Hepatocyte (in vitro differentiated cells): Measurements from ENCODE around the gene CSMD2. TPM values are rescaled to one million over a fixed set of nuclear protein-coding genes. Genes with fewer than 3 reads are reported as not detected.

Source experiments
- DNase-seq: peaks from one replicate; pipeline ENCODE4 v3.0.0-alpha.2; 2016; ENCODE audit warnings: low spot score
- H2AFZ ChIP-seq: fragments of 200-600 bp; sonication (generic); 2 replicates; pipeline ENCODE4 v1.6.0; 2016; ENCODE audit warnings: antibody characterized with exemption, mild to moderate bottlenecking
- H3K27ac ChIP-seq: fragments of 200-600 bp; sonication (generic); 2 replicates; pipeline ENCODE4 v1.5.1; 2016; ENCODE audit warnings: mild to moderate bottlenecking
- H3K27me3 ChIP-seq: fragments of 200-600 bp; sonication (generic); 2 replicates; pipeline ENCODE4 v1.6.1; 2016
- H3K36me3 ChIP-seq: fragments of 200-600 bp; sonication (generic); replicated peaks from 2 replicates; pipeline ENCODE4 v1.5.1; 2016; ENCODE audit warnings: low read depth; ENCODE audit not compliant: insufficient read depth
- H3K4me1 ChIP-seq: fragments of 200-600 bp; sonication (generic); 2 replicates; pipeline ENCODE4 v1.5.1; 2016; ENCODE audit warnings: mild to moderate bottlenecking, moderate library complexity; ENCODE audit not compliant: insufficient read depth
- H3K4me2 ChIP-seq: fragments of 200-600 bp; sonication (generic); 2 replicates; pipeline ENCODE4 v1.6.0; 2016
- H3K4me3 ChIP-seq: fragments of 200-600 bp; sonication (generic); 2 replicates; pipeline ENCODE4 v1.5.1; 2016; ENCODE audit warnings: mild to moderate bottlenecking
- H3K79me2 ChIP-seq: fragments of 200-600 bp; sonication (generic); 2 replicates; pipeline ENCODE4 v1.6.0; 2017; ENCODE audit warnings: mild to moderate bottlenecking
- H3K9me2 ChIP-seq: fragments of 200-600 bp; sonication (generic); replicated peaks from 2 replicates; pipeline ENCODE4 v1.6.0; 2017; ENCODE audit warnings: mild to moderate bottlenecking; ENCODE audit not compliant: insufficient read depth
- H3K9me3 ChIP-seq: fragments of 200-600 bp; sonication (generic); 2 replicates; pipeline ENCODE4 v1.5.1; 2016; ENCODE audit warnings: low read depth, mild to moderate bottlenecking
- H4K20me1 ChIP-seq: fragments of 200-600 bp; sonication (generic); 2 replicates; pipeline ENCODE4 v1.6.0; 2016; ENCODE audit warnings: mild to moderate bottlenecking; ENCODE audit not compliant: insufficient read depth, poor library complexity, severe bottlenecking
- EZH2 ChIP-seq: fragments of 200-600 bp; sonication (generic); IDR thresholded peaks from 2 replicates; pipeline ENCODE4 v1.6.1; 2016; ENCODE audit warnings: antibody characterized with exemption, mild to moderate bottlenecking, borderline replicate concordance
- EZH2phosphoT487 ChIP-seq: fragments of 200-600 bp; sonication (generic); IDR thresholded peaks from one replicate; pipeline ENCODE4 v1.6.1; 2018; ENCODE audit warnings: antibody characterized with exemption, mild to moderate bottlenecking, low read depth, moderate library complexity; ENCODE audit not compliant: unreplicated experiment, severe bottlenecking
- WGBS: methylation state at CpG from one replicate; pipeline ENCODE4 v1.1.6; 2016; ENCODE audit warnings: low lambda C conversion rate; ENCODE audit errors: missing lambda C conversion rate; 5-methylcytosine and 5-hydroxymethylcytosine counted together
- polyA plus RNA-seq: library from polyadenylated mRNA; unstranded; fragments of >200 nt; fragmentation: Nextera tagmentation; extraction: Ambion mirVana; gene quantifications from 2 replicates; pipeline ENCODE4 v1.2.1, GENCODE V29; 2016
- total RNA-seq: library from RNA; depleted of rRNA; stranded (reverse); fragments of >200 nt; gene quantifications from 2 replicates; pipeline ENCODE4 v1.2.3, GENCODE V29; 2014
- TF ChIP-seq, protein P1 (sequence below): fragments of 200-600 bp; sonication (generic); IDR thresholded peaks from 2 replicates; pipeline ENCODE4 v1.5.1; 2016; ENCODE audit warnings: antibody characterized with exemption, mild to moderate bottlenecking; ENCODE audit not compliant: poor library complexity

Gene CSMD2
- total and polyA plus RNA-seq, 2 experiments from 2014 or later: 0.10 to 0.37 TPM

DNA sequence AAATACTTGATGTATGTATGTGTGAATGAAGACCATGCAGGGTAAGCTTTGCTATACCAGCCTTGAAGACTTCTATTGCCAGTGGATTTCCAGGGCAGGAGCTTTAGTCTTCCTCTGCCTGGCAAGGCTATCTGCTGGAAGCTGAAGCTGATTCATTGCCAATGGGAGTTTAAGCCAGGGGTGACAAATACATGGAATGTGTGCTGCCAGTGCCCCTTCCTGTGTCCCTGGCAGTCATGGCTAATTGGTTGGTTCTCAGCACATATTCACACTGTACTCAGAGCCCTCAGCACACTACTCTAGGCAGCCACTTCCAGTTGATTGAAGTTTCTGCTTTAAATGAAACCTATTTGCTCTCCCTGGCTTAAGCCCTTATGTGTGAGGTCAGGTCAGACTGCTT is 691.1 kb downstream of the CSMD2 start:
- Histone ChIP-seq H3K9me2 (no peaks in the 10 kb centered on the region), H3K27me3 (no peaks in the 10 kb centered on the region), H3K27ac (no peak overlapping the region), H4K20me1 (no peaks in the 10 kb centered on the region), H2AFZ (no peak overlapping the region), H3K4me1 (peaks cover 6% of the 10 kb centered on the region), H3K9me3 (no peaks in the 10 kb centered on the region), H3K4me3 (no peak overlapping the region), H3K36me3 (no peaks in the 10 kb centered on the region), H3K79me2 (peaks cover 15% of the 10 kb centered on the region), H3K4me2 (no peak overlapping the region)
- TF ChIP-seq EZH2phosphoT487 (no peak), EZH2 (no peak)
- TF ChIP-seq, protein P1, sequence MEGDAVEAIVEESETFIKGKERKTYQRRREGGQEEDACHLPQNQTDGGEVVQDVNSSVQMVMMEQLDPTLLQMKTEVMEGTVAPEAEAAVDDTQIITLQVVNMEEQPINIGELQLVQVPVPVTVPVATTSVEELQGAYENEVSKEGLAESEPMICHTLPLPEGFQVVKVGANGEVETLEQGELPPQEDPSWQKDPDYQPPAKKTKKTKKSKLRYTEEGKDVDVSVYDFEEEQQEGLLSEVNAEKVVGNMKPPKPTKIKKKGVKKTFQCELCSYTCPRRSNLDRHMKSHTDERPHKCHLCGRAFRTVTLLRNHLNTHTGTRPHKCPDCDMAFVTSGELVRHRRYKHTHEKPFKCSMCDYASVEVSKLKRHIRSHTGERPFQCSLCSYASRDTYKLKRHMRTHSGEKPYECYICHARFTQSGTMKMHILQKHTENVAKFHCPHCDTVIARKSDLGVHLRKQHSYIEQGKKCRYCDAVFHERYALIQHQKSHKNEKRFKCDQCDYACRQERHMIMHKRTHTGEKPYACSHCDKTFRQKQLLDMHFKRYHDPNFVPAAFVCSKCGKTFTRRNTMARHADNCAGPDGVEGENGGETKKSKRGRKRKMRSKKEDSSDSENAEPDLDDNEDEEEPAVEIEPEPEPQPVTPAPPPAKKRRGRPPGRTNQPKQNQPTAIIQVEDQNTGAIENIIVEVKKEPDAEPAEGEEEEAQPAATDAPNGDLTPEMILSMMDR: no peak
- DNase-seq: no peak

DNA sequence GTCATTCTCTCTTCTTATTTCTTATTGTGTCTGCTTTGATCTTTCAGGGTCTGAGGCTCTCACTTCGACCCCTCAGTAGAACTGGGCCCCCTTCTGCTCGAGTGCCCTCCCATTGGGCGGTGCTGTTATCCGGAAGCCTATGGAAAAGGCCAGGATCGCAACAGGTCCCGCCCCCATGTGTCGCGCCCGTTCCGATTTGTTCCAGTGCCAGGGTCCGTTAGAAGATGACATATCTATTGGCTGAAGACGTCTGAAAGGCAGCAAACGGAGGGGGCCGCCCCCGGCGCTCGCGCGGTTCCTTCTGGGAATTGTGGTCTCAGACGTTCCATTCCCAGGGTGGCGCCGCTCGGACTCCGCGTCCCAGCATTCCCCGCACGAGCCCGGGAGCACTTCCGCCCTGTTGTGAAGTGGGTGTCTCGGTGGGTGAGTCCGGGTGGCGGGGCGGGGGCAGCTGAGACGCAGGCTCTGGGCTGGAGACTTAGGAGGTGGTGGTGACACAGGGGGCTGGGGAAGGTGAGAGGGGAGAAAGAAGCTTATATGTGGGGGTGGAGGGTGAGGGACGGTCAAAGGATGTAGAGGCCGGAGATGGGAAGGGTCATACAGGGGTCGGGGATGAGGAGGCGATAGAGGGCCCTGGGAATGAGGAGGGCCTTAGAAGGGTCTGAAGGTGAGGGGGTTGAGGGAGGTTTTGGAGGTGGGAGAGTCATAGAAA is 692.6 kb downstream of the CSMD2 start, which contains the start of gene ZSCAN20:
TSS of gene ZSCAN20 (plus strand) at position 377 of the 712 bp plus-strand sequence. CDS start 6,644 bp downstream, outside the sequence.
- 3% methylated on average over 34 of the region's 38 CpGs for WGBS
- Histone ChIP-seq H3K4me3 (peak within 1 kb of the TSS; percentile 31), H3K27ac (peak within 1 kb of the TSS; percentile 26), H3K9me3 (no peaks in the 10 kb centered on the region), H3K36me3 (no peaks in the 10 kb centered on the region), H3K9me2 (no peaks in the 10 kb centered on the region), H3K4me2 (peak within 1 kb of the TSS; percentile 87), H3K27me3 (no peaks in the 10 kb centered on the region), H3K4me1 (peaks cover 6% of the 10 kb centered on the region), H3K79me2 (peaks cover 15% of the 10 kb centered on the region), H2AFZ (peak within 1 kb of the TSS; percentile 56), H4K20me1 (no peaks in the 10 kb centered on the region)
- TF ChIP-seq, protein P1: no peak
- TF ChIP-seq EZH2 (no peak), EZH2phosphoT487 (no peak)
- peak; percentile 98 for DNase-seq

DNA sequence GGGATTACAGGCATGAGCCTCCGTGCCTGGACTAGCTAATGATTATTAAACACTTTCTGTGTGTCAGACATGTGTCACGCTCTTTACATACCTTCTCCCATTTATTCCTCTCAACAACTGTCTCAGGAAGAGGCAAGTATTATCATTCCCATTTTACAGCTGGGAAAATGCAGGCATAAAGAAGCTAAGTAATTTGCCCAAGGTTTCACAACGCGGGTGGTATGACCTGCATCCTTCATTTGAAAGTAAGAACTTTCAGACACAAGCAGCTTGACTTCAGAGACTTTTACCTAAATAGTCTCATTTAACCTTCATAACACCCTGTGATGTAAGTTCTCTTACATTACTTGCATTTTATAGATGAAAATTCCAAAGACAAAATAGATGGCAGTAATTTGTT is 693.6 kb downstream of the CSMD2 start:
- Histone ChIP-seq H3K27me3 (no peaks in the 10 kb centered on the region), H3K4me3 (no peak overlapping the region), H3K27ac (no peak overlapping the region), H3K4me1 (peaks cover 6% of the 10 kb centered on the region), H3K79me2 (peaks cover 11% of the 10 kb centered on the region), H3K36me3 (no peaks in the 10 kb centered on the region), H4K20me1 (no peaks in the 10 kb centered on the region), H3K9me3 (no peaks in the 10 kb centered on the region), H3K4me2 (no peak overlapping the region), H2AFZ (no peak overlapping the region), H3K9me2 (no peaks in the 10 kb centered on the region)
- no peak for DNase-seq
- 94% methylated on average over 4 of the region's 4 CpGs for WGBS
- TF ChIP-seq EZH2phosphoT487: no peak
- TF ChIP-seq, protein P1: no peak
- no peak for TF ChIP-seq EZH2
